ENCODE measurements around the gene FOXJ1.
A peak's percentile ranks its signal among the peaks of the same experiment; 100 is the strongest.

Gene FOXJ1

GRCh38 chr17:76139801-76140660, 1.0 kb downstream of the FOXJ1 start:
- DNase-seq: no peak

DNA sequence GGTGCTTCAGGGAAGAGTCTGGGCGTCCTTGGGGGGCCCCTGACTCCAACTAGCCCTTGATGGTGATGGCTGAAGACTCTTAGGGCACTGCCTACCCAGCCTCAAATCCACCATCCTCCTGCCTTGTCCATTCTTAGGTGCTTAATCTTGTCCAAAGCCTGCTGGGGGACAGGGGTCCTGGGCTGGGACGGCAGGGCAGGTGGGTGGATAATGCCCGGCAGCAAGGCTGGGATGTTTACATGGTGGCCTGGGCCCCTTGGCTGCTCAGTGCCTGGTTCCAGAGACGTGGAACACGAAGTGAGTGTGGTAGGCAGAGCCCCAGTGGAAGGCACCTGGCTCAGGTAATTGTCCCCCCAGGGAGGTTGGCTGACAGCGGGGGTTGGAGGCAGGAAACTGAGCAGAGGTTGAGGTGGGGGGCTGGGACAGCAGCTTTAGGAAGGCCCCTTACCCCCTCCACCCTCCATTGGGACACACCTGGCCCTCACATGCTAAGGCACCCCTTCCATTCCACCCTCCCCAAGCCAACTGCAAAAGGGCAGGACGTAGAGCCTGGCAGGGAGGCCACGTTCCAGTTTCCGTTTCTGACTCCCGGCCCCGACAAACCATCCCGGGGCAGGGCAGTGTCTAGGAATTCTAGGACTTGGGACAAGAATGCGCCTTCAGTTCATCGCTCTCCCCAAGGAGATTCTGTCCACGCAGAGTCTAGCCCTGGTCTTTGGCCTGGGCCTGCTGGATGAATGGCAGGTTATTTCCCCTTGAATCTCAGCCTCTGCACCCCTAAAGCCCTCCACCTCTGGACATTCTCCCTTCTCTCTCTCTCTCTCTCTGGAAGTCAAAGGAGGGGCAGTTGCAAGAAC, 1.9 kb downstream of the FOXJ1 start:
- no peak for DNase-seq

GRCh38 chr17:76138234-76138895, 2.7 kb downstream of the FOXJ1 start:
- peak; percentile 64 for DNase-seq

DNA sequence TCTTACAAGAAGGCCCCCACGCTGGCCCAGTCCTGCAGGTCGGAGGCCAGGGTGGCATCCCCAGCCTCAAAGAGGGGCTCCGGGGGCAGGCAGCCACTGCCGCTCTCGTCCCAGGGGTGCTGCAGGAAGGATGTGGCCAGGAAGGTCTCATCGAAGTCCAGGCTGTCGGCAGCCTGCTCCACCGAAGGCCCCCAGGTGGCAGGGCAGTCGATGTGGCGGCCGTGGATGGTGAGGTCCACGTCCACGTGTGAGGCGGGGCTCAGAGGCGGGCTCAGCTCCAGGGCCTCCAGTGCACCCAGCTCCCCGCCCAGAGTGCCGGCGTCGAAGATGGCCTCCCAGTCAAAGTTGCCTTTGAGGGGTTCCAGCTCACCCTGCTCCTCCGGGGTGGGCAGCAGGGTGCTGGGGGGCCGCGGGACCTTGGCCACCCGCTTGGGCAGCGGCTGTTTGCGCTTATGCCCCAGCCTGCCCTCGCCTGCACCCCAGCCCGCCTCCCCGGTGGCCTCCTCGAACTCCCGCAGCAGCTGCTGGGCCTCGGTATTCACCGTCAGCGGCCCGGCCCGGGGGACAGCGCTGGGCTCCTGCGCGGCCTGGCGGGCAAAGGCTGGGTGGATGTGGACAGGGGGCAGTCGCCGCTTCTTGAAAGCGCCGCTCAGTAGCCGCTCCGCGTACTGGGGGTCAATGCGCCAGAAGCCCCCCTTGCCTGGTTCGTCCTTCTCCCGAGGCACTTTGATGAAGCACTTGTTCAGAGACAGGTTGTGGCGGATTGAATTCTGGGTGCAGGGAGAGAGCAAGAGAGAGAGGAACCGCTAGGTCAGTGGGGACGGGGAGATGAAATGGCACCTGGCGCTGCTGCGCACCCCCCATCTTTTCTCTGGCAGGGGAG, 3.5 kb downstream of the FOXJ1 start:
- DNase-seq: no peak

GRCh38 chr17:76137001-76137350, 4.1 kb downstream of the FOXJ1 start:
- no peak for DNase-seq

DNA sequence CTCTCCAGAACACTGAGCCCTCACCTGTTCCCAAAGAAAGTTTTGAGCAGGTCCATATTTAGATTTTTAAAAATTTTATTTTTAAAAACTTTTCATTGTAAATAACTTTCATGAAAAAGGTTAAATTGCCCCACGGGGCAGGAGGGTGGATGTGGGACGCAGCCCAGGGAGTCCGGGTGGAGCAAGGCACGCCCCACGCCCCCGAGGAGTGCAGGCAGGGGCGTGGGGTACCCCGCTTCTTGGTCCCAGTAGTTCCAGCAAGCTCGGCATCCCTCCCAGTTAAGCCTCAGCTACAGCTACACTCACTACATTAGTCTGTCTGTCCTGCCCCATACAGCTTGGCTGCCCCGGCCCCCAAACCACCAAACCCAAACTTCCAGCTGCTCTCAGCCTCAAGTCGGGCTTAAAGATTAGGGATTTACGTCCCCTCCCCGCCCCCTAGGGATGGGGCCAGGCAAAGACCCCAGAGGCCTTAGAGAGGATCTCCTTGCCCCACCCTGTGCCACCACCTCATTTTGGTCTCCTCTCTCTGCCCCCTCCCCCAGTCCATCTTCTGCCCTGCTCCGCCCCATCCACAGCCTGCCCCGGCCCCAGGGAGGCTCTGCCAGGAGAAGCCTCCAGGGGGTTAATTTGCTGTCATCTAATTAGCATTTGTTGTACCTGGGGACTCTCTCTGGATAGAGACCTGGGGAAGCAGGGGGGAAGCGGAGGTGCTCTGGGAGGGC, 4.6 kb downstream of the FOXJ1 start:
- no peak for DNase-seq

DNA sequence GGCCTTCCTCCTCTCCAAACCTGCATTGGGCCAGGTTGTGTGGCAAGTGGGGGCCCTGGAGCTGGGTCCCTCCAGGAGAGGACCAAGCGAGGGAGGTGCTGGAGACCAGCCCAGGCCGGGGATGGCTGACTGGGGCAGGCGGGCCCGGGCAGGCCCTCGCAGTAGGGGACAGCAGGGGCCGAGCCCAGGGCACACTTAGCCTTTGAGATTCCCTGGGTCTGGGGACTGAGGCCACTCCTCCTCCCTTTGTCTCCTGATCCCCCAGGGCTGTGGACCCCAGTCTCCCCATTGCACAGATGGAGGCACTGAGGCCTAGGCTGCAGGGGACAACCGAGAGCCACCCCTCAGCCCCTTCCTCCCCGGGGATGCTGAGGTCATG, 5.2 kb downstream of the FOXJ1 start:
- DNase-seq: no peak

- DNase-seq: no peak
Measured at GRCh38 chr17:76134911-76135809, 5.9 kb downstream of the FOXJ1 start.

- DNase-seq: peak; percentile 75
Measured at GRCh38 chr17:76132574-76133338, 8.3 kb downstream of the FOXJ1 start.

DNA sequence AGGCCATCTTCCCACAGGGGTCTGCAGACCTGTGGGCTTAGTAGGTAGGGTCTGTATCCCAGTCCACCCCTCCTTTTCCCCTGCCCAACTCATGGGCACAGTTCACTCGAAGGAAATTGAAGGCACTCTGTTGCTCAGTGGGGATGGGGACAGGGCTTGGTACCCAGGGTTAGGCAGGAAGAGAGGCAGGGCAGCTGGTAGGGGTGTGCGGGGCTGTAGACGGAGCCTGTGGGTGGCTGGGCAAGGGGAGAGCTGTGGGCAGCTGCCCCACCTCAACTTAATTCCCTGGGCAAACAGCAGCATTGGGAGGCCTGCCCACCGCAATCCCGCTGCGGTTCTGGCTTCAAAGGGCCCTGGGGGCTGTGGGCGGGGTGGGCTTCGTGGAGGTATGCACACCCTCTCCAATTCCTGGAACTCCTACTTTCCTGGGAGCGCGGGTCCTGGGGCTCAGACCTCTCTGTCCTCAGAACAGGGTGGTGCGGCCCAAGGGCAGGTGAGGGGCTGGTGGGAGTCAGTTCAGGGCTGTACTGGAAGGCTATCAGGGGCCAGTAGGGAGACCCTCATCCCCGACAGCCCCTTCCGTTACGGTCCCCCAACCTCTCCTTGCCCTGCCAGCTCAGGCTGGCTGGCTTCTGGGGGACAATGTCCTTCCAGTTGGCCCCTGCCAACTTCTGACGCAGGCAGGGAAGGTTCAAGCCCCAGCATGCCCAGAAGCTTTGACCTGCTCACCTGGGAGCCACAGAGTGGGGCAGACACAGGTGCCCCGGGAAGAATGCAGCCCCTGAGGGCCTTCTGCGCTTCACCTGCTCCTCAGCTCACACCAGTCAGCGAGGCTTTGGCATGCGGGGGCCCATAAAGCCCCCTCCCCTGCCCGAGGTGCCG, 9.1 kb downstream of the FOXJ1 start:
- DNase-seq: peak; percentile 75

DNA sequence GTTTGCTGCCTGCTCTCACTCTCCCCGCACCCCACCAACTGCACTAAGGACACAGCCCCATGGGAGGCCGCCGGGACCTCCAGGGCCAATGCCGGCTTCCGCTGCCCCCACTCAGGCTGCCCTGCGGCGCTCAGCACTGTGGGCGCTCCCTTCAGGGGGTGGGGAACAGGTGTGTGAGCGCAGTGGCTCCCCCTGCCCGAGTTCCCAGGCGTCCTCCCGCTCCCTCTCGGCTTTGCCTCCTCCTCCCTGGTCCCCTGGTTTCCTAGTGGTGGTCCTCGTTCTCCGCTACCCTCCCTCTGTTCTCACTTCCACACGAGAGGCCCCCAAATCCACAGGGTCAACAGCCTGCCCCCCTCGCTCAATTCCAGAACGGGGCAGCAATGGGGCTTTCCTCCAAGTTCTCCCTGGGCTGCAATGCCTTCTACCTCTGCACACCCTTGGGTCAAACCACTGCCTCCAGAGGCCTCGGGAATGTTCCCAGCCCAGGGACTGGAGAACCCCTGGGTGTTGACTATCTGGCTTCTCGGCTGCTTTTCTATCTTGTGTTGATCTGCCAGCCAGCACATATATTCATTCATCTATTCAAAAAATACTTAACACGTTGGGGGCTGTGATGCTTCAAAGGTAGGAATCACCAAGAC, 9.9 kb downstream of the FOXJ1 start:
- DNase-seq: no peak

- no peak for DNase-seq
Measured at GRCh38 chr17:76130473-76130872, 10.6 kb downstream of the FOXJ1 start.

GRCh38 chr17:76125922-76126321, 15.1 kb downstream of the FOXJ1 start:
- no peak for DNase-seq

DNA sequence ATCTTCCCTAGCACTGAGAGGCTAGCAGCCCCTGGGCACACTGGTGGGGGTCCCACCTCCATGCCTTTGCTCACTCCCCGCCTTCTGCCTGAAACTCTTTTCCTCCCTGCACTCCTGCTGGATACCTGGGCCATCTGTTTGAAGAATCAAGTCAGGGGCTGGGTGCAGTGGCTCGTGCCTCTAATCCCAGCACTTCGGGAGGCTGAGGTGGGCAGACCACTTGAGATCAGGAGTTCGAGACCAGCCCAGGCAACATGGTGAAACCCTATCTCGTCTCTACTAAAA, 15.7 kb downstream of the FOXJ1 start:
- no peak for DNase-seq

DNA sequence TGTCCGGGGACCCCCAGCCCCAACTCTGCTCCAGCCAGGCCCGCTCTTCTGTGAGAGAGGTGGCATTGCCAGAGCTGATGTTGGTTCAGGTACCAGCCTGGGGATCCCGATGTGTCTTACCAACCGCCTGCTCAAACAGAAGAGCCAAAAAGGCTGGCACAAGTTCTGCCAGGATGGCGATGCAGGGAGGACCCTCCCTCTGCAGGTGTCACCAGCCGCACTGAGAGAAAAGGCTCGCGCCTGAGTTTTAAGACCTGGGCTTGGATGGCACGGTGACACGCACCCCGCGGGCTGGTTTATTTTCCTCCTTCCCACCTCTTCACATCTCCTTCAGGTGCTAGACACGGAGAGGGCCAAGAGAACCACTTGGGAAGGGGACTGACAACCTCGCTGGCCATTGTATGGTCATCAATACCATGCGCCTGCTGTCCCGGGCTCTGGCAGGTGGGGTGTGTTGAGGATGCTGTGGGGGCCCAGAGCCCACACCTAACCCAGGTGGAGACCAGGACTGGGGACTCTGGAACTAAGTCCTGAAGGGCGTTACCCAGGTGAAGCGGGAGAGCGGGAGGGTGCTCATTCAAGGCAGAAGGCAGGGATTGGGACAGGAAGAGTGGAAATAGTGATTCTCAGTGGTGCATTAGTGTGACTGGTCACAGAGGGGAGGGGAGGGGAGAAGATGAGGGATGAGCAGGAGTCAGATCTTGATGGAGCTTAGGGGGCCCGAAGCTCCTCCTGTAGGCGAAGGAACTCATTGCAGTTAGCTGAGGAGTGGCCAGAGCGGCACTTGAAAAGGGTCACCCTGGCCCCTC, 16.3 kb downstream of the FOXJ1 start:
- no peak for DNase-seq

- no peak for DNase-seq
Measured at GRCh38 chr17:76123749-76124581, 17.1 kb downstream of the FOXJ1 start.

DNA sequence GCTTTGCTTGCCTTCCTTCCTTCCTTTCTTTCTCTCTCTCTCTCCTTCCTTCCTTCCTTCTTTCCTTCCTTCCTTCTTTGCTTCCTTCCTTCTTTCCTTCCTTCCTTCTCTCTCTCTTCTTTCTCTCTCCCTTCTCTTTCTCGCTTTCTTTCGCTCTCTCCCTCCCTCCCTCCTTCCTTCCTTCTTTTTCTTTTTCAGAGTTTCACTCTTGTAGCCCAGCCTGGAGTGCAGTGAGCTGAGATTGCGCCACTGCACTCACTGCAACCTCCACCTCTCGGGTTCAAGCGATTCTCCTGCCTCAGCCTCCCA, 17.9 kb downstream of the FOXJ1 start:
- DNase-seq: no peak

Measured in DMS79 treated with DMSO at 0.1 percent for 48 hours (cell line).